Measurements from ENCODE around the gene SRPRB. TPM values are rescaled to one million over a fixed set of nuclear protein-coding genes. Genes with fewer than 3 reads are reported as not detected.

The SRPRB gene
- total and polyA plus RNA-seq, 2 donors (not counting 3 experiments of a cell fraction or from before 2014, with no cell fraction given), result 22.7 to 69.2 TPM

- DNase-seq (ENCODE audit: low read depth, low spot score), result no peak
- Histone ChIP-seq H3K27me3 (ENCODE audit: control insufficient read depth in 2 of 2, insufficient read depth in 2 of 2, low read length in 2 of 2) (peaks cover 8 to 10% of the 10 kb centered on the region in 2 experiments), H4K20me1 (replicated peaks; ENCODE audit: control insufficient read depth, extremely low read depth, insufficient read depth, low read length) (no peaks in the 10 kb centered on the region), H2AFZ (ENCODE audit: low read depth, low read length) (no peak overlapping the region), H3K4me3 (replicated peaks in 1 of 3; ENCODE audit: insufficient read depth in 1 of 3, low read depth in 1 of 3, low read length in 3 of 3) (no peak overlapping the region), H3K4me1 (ENCODE audit: control insufficient read depth, extremely low read depth, insufficient read depth, low read length) (no peaks in the 10 kb centered on the region), H3K36me3 (ENCODE audit: control insufficient read depth in 2 of 2, extremely low read depth in 1 of 2, insufficient read depth in 2 of 2, low read length in 2 of 2) (no peaks in the 10 kb centered on the region), H3K9me3 (replicated peaks; ENCODE audit: control insufficient read depth, insufficient read depth, low read length) (no peaks in the 10 kb centered on the region), H3K4me2 (ENCODE audit: insufficient read depth, low read length) (no peak overlapping the region), H3K9ac (replicated peaks; ENCODE audit: extremely low read depth, insufficient read depth, low read length) (no peak overlapping the region), H3K9me1 (replicated peaks; ENCODE audit: control insufficient read depth, extremely low read depth, insufficient read depth, low read length) (no peaks in the 10 kb centered on the region), H3K79me2 (ENCODE audit: control insufficient read depth, insufficient read depth, low read length) (no peaks in the 10 kb centered on the region), H3K27ac (ENCODE audit: insufficient read depth, low read depth, low read length) (no peak overlapping the region)
- dilution Hi-C loops (cut with MboI; ENCODE audit: extremely low pct_ligation_motif_present, low sequenced_read_pairs) (no loop called here), intact Hi-C loops (cut with micrococcal nuclease) (no loop called here)
- ChIA-PET CTCF (interaction anchor here (0.9 kb wide), 1 partner anchor 339 kb away, joined by 3 read pairs; no protein-coding TSS in a partner anchor), POLR2A (no interaction called here)
- TF ChIP-seq JUN (IDR thresholded peaks at IDR 0.05; ENCODE audit: borderline replicate concordance, insufficient read depth, insufficient read length, low read depth) (no peak), EZH2 (IDR thresholded peaks at IDR 0.05; ENCODE audit: borderline replicate concordance, low read depth, low read length, severe bottlenecking) (no peak), FOS (IDR thresholded peaks at IDR 0.05; ENCODE audit: borderline replicate concordance, insufficient read depth, low read length) (no peak), CTCF (IDR thresholded peaks at IDR 0.05; ENCODE audit: extremely low read depth in 1 of 2, insufficient read depth in 1 of 2, low read depth in 1 of 2, low read length in 2 of 2) (no peak), MYC (IDR thresholded peaks at IDR 0.05; ENCODE audit: low read depth, low read length) (no peak), POLR2AphosphoS5 (IDR thresholded peaks at IDR 0.05; ENCODE audit: insufficient read depth, low read depth, low read length) (no peak), POLR2A (IDR thresholded peaks at IDR 0.05; ENCODE audit: low read depth, low read length) (no peak), MAX (IDR thresholded peaks at IDR 0.05; ENCODE audit: insufficient read depth, insufficient read length) (no peak), GATA2 (IDR thresholded peaks at IDR 0.05; ENCODE audit: insufficient read depth, insufficient read length, low read depth, low read length) (no peak)
- BruUV-seq (replicated peaks), result no TSS peak
- FAIRE-seq, result no peak
Measured at GRCh38 chr3:133762539-133762938, 43.1 kb upstream of the SRPRB start.
